ENCODE data around the gene NEMP2. TPM values are rescaled to one million over a fixed set of nuclear protein-coding genes. Genes with fewer than 3 reads are reported as not detected.
"Not testable (repeated sequence)": the region's sequence is repeated elsewhere in the genome, so short reads cannot be mapped to it uniquely, and the experiment has no call there.

The NEMP2 gene
- polyA plus RNA-seq, 4 donors, result 0.45 to 4.3 (median 0.97) TPM

DNA sequence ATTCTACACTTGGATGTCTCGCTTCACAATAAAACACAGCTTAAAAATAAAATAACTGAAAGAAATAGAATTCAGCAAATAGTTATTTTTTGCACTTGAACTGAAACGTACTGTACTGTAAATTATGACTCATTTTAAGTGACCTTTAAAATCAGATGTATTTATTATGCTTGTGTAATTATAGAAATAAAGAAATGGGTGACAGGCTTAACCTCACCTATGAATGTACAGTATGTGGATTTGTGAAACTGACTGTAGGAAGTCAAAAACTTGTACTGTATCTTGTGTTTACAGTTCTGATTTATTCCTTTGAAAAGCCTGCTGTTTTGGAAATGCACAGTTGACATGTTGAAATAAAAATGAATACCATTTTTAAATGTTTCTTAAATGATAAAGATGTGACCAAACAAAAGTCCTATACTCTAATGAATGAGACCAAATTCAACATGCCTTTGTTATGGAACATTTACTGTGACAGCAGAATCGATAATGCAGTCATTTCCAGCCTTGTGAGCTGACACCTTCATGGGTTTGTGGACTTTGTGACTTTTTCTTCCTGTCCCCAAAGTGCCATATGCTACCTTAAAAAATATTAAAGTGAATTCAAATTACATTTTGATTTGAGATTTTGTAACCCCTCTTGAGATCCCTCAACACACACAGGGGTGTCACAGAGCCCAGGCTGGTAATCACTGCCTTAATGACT lies 32.7 kb downstream of the NEMP2 start:
- no peak overlapping the region for H3K27ac ChIP-seq (ENCODE audit: low read depth in 1 of 3, low read length in 2 of 3)
- no peak for FAIRE-seq

DNA sequence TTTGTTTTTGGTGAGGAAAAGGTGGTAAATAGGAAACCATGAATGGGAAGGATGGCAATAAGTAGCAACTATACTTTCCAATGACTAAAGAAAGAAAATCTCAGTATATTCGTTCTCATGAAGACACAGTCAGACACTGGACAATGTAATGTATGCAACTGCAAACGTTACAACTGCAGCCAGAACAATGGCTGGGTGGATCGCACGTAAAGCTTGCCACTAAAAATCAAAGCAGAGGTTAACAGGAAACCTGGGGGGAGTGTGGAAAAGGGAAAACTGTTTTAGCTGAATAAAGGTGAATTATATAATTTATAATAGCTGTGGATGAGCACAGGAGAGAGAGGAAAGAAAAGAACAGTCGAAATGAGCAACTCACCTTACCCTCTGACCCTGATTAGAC lies 33.3 kb downstream of the NEMP2 start:
- Histone ChIP-seq H3K9me3 (ENCODE audit: control insufficient read depth in 2 of 2, insufficient read depth in 1 of 2, low read depth in 1 of 2, low read length in 1 of 2) (no peaks in the 10 kb centered on the region), H3K27me3 (ENCODE audit: control insufficient read depth in 3 of 3, insufficient read depth in 3 of 3, low read length in 3 of 3) (no peaks in the 10 kb centered on the region), H3K36me3 (ENCODE audit: control insufficient read depth in 3 of 3, insufficient read depth in 2 of 3, low read depth in 1 of 3, low read length in 3 of 3) (peaks cover 4 to 21% (median 16%) of the 10 kb centered on the region in 3 donors), H3K4me3 (ENCODE audit: low read depth in 1 of 3, low read length in 3 of 3) (no peak overlapping the region), H3K27ac (ENCODE audit: low read depth in 1 of 3, low read length in 2 of 3) (no peak overlapping the region), H3K4me1 (ENCODE audit: control insufficient read depth in 3 of 3, insufficient read depth in 2 of 3, low read depth in 1 of 3, low read length in 2 of 3) (peaks cover 0 to 4% (median 0%) of the 10 kb centered on the region in 3 donors)
- no peak for FAIRE-seq
- no peak for DNase-seq
- WGBS, 3 donors, result 79 to 89% (median 87%) methylated on average over 5 of the region's 5 CpGs

More for the DNA sequence above, 32.7 kb downstream of the NEMP2 start:
- WGBS, 3 donors, result 51 to 60% (median 57%) methylated on average over 3 of the region's 3 CpGs
- Histone ChIP-seq H3K9me3 (ENCODE audit: control insufficient read depth in 2 of 2, insufficient read depth in 1 of 2, low read depth in 1 of 2, low read length in 1 of 2) (no peaks in the 10 kb centered on the region), H3K4me3 (ENCODE audit: low read depth in 1 of 3, low read length in 3 of 3) (no peak overlapping the region), H3K4me1 (ENCODE audit: control insufficient read depth in 3 of 3, insufficient read depth in 2 of 3, low read depth in 1 of 3, low read length in 2 of 3) (peaks cover 0 to 4% (median 3%) of the 10 kb centered on the region in 3 donors), H3K27me3 (ENCODE audit: control insufficient read depth in 3 of 3, insufficient read depth in 3 of 3, low read length in 3 of 3) (no peaks in the 10 kb centered on the region), H3K36me3 (ENCODE audit: control insufficient read depth in 3 of 3, insufficient read depth in 2 of 3, low read depth in 1 of 3, low read length in 3 of 3) (peaks cover 4 to 21% (median 16%) of the 10 kb centered on the region in 3 donors)
- DNase-seq, result no peak

DNA sequence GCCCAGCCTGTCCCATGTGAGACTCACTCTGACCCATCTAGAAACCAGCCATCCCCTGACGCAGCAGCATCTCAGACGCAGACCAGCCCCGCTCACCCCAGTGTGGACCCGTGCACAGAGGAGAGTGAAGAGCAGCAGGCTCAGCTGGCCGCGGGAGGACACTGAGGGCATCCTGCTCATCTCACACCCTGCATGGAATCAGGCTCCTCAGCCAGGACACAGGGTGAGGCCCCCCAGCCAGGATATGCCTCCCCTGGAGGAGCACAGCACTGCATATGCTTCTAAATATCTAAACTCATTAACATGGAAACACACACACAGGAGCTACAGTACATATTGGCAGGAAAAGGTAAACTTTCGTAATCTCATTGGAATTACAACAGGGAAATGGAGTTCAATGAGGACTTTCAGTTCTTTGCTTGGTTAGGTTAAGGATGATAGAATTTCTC lies 34.4 kb downstream of the NEMP2 start:
- no peak overlapping the region for H3K27ac ChIP-seq (ENCODE audit: low read depth in 1 of 3, low read length in 2 of 3)

DNA sequence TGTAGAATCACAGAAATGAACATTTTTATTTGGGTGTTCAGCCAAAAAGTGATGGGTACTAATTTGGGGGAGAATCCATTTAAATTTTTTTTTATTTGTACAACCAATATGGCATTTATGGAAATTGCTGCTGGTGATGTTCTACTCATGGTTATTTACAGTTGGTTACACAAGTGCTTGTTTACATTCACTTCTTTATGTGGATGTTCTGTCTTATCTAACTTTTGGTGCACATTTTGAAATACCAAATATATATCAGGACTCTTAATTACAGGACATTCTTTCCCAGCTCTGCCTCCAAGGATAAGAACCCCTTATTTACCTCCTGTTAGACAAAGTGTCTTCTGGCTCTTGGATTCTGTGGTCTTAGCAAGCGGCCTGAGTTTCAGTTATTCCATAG lies 35.2 kb downstream of the NEMP2 start:
- no peak for DNase-seq
- Histone ChIP-seq H3K4me1 (ENCODE audit: control insufficient read depth in 3 of 3, insufficient read depth in 2 of 3, low read depth in 1 of 3, low read length in 2 of 3) (no peaks in the 10 kb centered on the region), H3K36me3 (ENCODE audit: control insufficient read depth in 3 of 3, insufficient read depth in 2 of 3, low read depth in 1 of 3, low read length in 3 of 3) (peaks cover 2 to 21% (median 14%) of the 10 kb centered on the region in 3 donors), H3K4me3 (ENCODE audit: low read depth in 1 of 3, low read length in 3 of 3) (no peak overlapping the region), H3K27ac (ENCODE audit: low read depth in 1 of 3, low read length in 2 of 3) (no peak overlapping the region), H3K9me3 (ENCODE audit: control insufficient read depth in 2 of 2, insufficient read depth in 1 of 2, low read depth in 1 of 2, low read length in 1 of 2) (no peaks in the 10 kb centered on the region), H3K27me3 (ENCODE audit: control insufficient read depth in 3 of 3, insufficient read depth in 3 of 3, low read length in 3 of 3) (no peaks in the 10 kb centered on the region)
- 96 to 100% (median 99%) methylated on average over 1 of the region's 1 CpG for WGBS, 3 donors
- no peak for FAIRE-seq

More for the DNA sequence above, 34.4 kb downstream of the NEMP2 start:
- FAIRE-seq, result no peak
- WGBS, 3 donors, result 85 to 94% (median 92%) methylated on average over 7 of the region's 7 CpGs
- peaks cover 2 to 21% (median 16%) of the 10 kb centered on the region in 3 donors for H3K36me3 ChIP-seq (ENCODE audit: control insufficient read depth in 3 of 3, insufficient read depth in 2 of 3, low read depth in 1 of 3, low read length in 3 of 3)
- H3K4me3 ChIP-seq (ENCODE audit: low read depth in 1 of 3, low read length in 3 of 3), result no peak overlapping the region
- no peaks in the 10 kb centered on the region for H3K9me3 ChIP-seq (ENCODE audit: control insufficient read depth in 2 of 2, insufficient read depth in 1 of 2, low read depth in 1 of 2, low read length in 1 of 2)
- no peaks in the 10 kb centered on the region for H3K4me1 ChIP-seq (ENCODE audit: control insufficient read depth in 3 of 3, insufficient read depth in 2 of 3, low read depth in 1 of 3, low read length in 2 of 3)
- H3K27me3 ChIP-seq (ENCODE audit: control insufficient read depth in 3 of 3, insufficient read depth in 3 of 3, low read length in 3 of 3), result no peaks in the 10 kb centered on the region
- DNase-seq, result no peak

DNA sequence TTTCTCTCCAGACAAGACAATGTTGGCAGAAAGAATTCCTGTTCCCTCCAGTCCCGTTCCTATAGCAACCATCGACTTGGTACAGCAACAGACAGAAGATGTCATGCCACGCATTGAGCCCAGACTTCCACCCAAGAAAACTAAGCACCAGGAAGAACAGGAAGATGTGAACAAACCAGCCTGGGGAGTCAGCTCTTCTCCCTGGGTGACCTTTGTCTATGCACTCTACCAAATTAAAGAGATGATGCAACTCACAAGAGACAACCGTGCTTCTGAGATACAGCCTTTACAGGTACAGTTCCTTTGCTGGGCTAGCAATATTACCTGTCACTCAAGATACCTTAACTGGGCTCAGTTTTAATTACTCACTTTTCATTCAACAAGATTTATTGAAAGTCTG lies 37.1 kb downstream of the NEMP2 start:
- Histone ChIP-seq H3K4me1 (ENCODE audit: control insufficient read depth in 3 of 3, insufficient read depth in 2 of 3, low read depth in 1 of 3, low read length in 2 of 3) (no peaks in the 10 kb centered on the region), H3K4me3 (ENCODE audit: low read depth in 1 of 3, low read length in 3 of 3) (no peak overlapping the region), H3K9me3 (ENCODE audit: control insufficient read depth in 2 of 2, insufficient read depth in 1 of 2, low read depth in 1 of 2, low read length in 1 of 2) (peaks cover 0 to 2% of the 10 kb centered on the region in 2 donors), H3K36me3 (ENCODE audit: control insufficient read depth in 3 of 3, insufficient read depth in 2 of 3, low read depth in 1 of 3, low read length in 3 of 3) (peaks cover 2 to 12% (median 4%) of the 10 kb centered on the region in 3 donors), H3K27me3 (ENCODE audit: control insufficient read depth in 3 of 3, insufficient read depth in 3 of 3, low read length in 3 of 3) (no peaks in the 10 kb centered on the region), H3K27ac (ENCODE audit: low read depth in 1 of 3, low read length in 2 of 3) (no peak overlapping the region)
- FAIRE-seq (no peak), DNase-seq (peak in 1 of 2 donors; percentile 14)
- WGBS, 3 donors, result 80 to 84% (median 83%) methylated on average over 4 of the region's 4 CpGs

- not testable (repeated sequence) for DNase-seq; H3K27me3 ChIP-seq (ENCODE audit: control insufficient read depth in 3 of 3, insufficient read depth in 3 of 3, low read length in 3 of 3); H3K4me3 ChIP-seq (ENCODE audit: low read depth in 1 of 3, low read length in 3 of 3); H3K4me1 ChIP-seq (ENCODE audit: control insufficient read depth in 3 of 3, insufficient read depth in 2 of 3, low read depth in 1 of 3, low read length in 2 of 3); H3K27ac ChIP-seq (ENCODE audit: low read depth in 1 of 3, low read length in 2 of 3); FAIRE-seq; H3K36me3 ChIP-seq (ENCODE audit: control insufficient read depth in 3 of 3, insufficient read depth in 2 of 3, low read depth in 1 of 3, low read length in 3 of 3)
- H3K9me3 ChIP-seq (ENCODE audit: control insufficient read depth in 2 of 2, insufficient read depth in 1 of 2, low read depth in 1 of 2, low read length in 1 of 2), result peaks cover 0 to 11% of the 10 kb centered on the region in 2 donors
- WGBS, 3 donors, result 85 to 91% (median 91%) methylated on average over 3 of the region's 3 CpGs
Observed at GRCh38 chr2:190494600-190495227, 39.8 kb downstream of the NEMP2 start.

DNA sequence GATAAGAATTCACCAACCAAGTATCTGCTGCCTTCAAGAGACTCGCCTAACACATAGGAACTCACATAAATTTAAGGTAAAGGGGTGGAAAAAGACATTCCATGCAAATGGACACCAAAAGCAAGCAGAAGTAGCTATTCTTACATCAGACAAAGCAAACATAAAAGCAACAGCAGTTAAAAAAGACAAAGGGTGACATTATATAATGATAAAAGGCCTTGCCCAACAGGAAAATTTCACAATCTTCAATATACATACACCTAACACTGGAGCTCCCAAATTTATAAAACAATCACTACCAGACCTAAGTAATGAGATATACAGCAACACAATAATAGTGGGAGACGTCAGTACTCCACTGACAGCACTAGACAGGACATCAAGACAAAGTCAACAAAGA lies 41.4 kb downstream of the NEMP2 start:
- Histone ChIP-seq H3K4me3 (ENCODE audit: low read depth in 1 of 3, low read length in 3 of 3) (no peak overlapping the region), H3K27me3 (ENCODE audit: control insufficient read depth in 3 of 3, insufficient read depth in 3 of 3, low read length in 3 of 3) (no peaks in the 10 kb centered on the region), H3K27ac (ENCODE audit: low read depth in 1 of 3, low read length in 2 of 3) (no peak overlapping the region), H3K4me1 (ENCODE audit: control insufficient read depth in 3 of 3, insufficient read depth in 2 of 3, low read depth in 1 of 3, low read length in 2 of 3) (no peaks in the 10 kb centered on the region), H3K36me3 (ENCODE audit: control insufficient read depth in 3 of 3, insufficient read depth in 2 of 3, low read depth in 1 of 3, low read length in 3 of 3) (peaks cover 0 to 11% (median 10%) of the 10 kb centered on the region in 3 donors), H3K9me3 (ENCODE audit: control insufficient read depth in 2 of 2, insufficient read depth in 1 of 2, low read depth in 1 of 2, low read length in 1 of 2) (peaks cover 0 to 11% of the 10 kb centered on the region in 2 donors)
- FAIRE-seq (no peak), DNase-seq (no peak)
- 97 to 98% (median 97%) methylated on average over 2 of the region's 2 CpGs for WGBS, 3 donors

GRCh38 chr2:190490502-190490901 lies 44.0 kb downstream of the NEMP2 start:
- no peaks in the 10 kb centered on the region for H3K27me3 ChIP-seq (ENCODE audit: control insufficient read depth in 3 of 3, insufficient read depth in 3 of 3, low read length in 3 of 3)
- DNase-seq, result no peak
- H3K9me3 ChIP-seq (ENCODE audit: control insufficient read depth in 2 of 2, insufficient read depth in 1 of 2, low read depth in 1 of 2, low read length in 1 of 2), result peaks cover 0 to 11% of the 10 kb centered on the region in 2 donors
- H3K4me1 ChIP-seq (ENCODE audit: control insufficient read depth in 3 of 3, insufficient read depth in 2 of 3, low read depth in 1 of 3, low read length in 2 of 3), result peaks cover 0 to 3% (median 0%) of the 10 kb centered on the region in 3 donors
- peaks cover 0 to 10% (median 6%) of the 10 kb centered on the region in 3 donors for H3K36me3 ChIP-seq (ENCODE audit: control insufficient read depth in 3 of 3, insufficient read depth in 2 of 3, low read depth in 1 of 3, low read length in 3 of 3)
- H3K27ac ChIP-seq (ENCODE audit: low read depth in 1 of 3, low read length in 2 of 3), result no peak overlapping the region
- no peak for FAIRE-seq
- H3K4me3 ChIP-seq (ENCODE audit: low read depth in 1 of 3, low read length in 3 of 3), result no peak overlapping the region
- 86 to 98% (median 97%) methylated on average over 3 of the region's 3 CpGs for WGBS, 3 donors

Data from small intestine (tissue), 7 donors.